GM12878 (cell line): ENCODE measurements around the gene OTOG. TPM values are rescaled to one million over a fixed set of nuclear protein-coding genes. Genes with fewer than 3 reads are reported as not detected.

Experiments
- ATAC-seq: fragments of 200-7000 bp; cut with Tn5 transposase; 3 replicates; pipeline ENCODE4 v1.9.1; 2020; ENCODE audit warnings: mild to moderate bottlenecking, moderate library complexity
- BruUV-seq: library from RNA; stranded (reverse); fragments of 400-500 nt; replicated peaks from 2 replicates; lab custom pipeline; 2021; lab: Mats Ljungman, UMichigan
- CTCF ChIA-PET: fragments of 300-600 bp; sonication (Branson Sonifier 250); formaldehyde crosslinking; extraction: SDS; loops from one replicate; lab custom pipeline; 2021; ENCODE audit warnings: inconsistent platforms; lab: Yijun Ruan, JAX
- POLR2A ChIA-PET: fragments of 350-600 bp; formaldehyde crosslinking; extraction: SDS; loops from one replicate; lab custom pipeline; 2021; ENCODE audit warnings: inconsistent platforms; lab: Charles Lee
- RAD21 ChIA-PET: fragments of 300-600 bp; sonication (Branson Sonifier 250); formaldehyde crosslinking; loops from one replicate; lab custom pipeline; 2023; ENCODE audit warnings: antibody characterized with exemption; ENCODE audit not compliant: unreplicated experiment; lab: Charles Lee
- SMC1A ChIA-PET: fragments of 300-600 bp; sonication (Branson Sonifier 250); formaldehyde crosslinking; loops from one replicate; lab custom pipeline; 2023; ENCODE audit not compliant: unreplicated experiment, uncharacterized antibody; lab: Charles Lee
- DNase-seq: peaks from one replicate; pipeline ENCODE4 v3.0.0-alpha.2; 2011; ENCODE audit warnings: low read depth, low spot score
- FAIRE-seq: peaks from 3 replicates; lab custom pipeline; 2011; peaks lifted over from hg19 to GRCh38; lab: Jason Lieb, UNC
- H2AFZ ChIP-seq: 2 replicates; pipeline ENCODE4 v1.6.0; 2011; ENCODE audit warnings: low read depth, low read length, control low read depth; ENCODE audit not compliant: control insufficient read depth
- H3K27ac ChIP-seq: 2 replicates; pipeline ENCODE4 v1.5.1; 2011; ENCODE audit warnings: control low read depth; ENCODE audit not compliant: control insufficient read depth, insufficient read depth
- H3K27me3 ChIP-seq, 2 experiments: replicated peaks in 1 of 2; 2 replicates each; pipeline versions ENCODE4 v1.6.0 to v1.6.1; 2011; ENCODE audit warnings: low read length in 1 of 2; ENCODE audit not compliant: control insufficient read depth in 2 of 2, insufficient read depth in 2 of 2
- H3K36me3 ChIP-seq, 2 experiments: 2 replicates each; pipeline ENCODE4 v1.5.1; 2011; ENCODE audit warnings: low read length in 1 of 2; ENCODE audit not compliant: control insufficient read depth in 2 of 2, insufficient read depth in 2 of 2
- H3K4me1 ChIP-seq: 2 replicates; pipeline ENCODE4 v1.6.1; 2011; ENCODE audit warnings: mild to moderate bottlenecking, low read length, moderate library complexity, mixed read lengths; ENCODE audit not compliant: control insufficient read depth, insufficient read depth
- H3K4me2 ChIP-seq: 2 replicates; pipeline ENCODE4 v1.6.0; 2011; ENCODE audit warnings: control low read depth; ENCODE audit not compliant: control insufficient read depth, insufficient read depth
- H3K4me3 ChIP-seq: fragments of 200-600 bp; sonication (generic); 2 replicates; pipeline ENCODE4 v1.5.1; 2016
- H3K79me2 ChIP-seq: 2 replicates; pipeline ENCODE4 v1.6.0; 2011; ENCODE audit warnings: low read length; ENCODE audit not compliant: control insufficient read depth, insufficient read depth
- H3K9ac ChIP-seq: 2 replicates; pipeline ENCODE4 v1.8.0; 2011; ENCODE audit warnings: low read length, control low read depth, mixed read lengths; ENCODE audit not compliant: control insufficient read depth, insufficient read depth
- H3K9me3 ChIP-seq: replicated peaks from 3 replicates; pipeline ENCODE4 v1.5.1; 2011; ENCODE audit warnings: mild to moderate bottlenecking, low read length; ENCODE audit not compliant: control insufficient read depth, insufficient read depth
- H4K20me1 ChIP-seq: 2 replicates; pipeline ENCODE4 v1.6.0; 2011; ENCODE audit not compliant: control insufficient read depth, insufficient read depth
- CBX5 ChIP-seq: sonication (generic); IDR thresholded peaks from 2 replicates; pipeline ENCODE4 v1.6.1; 2016; ENCODE audit warnings: low read depth, moderate library complexity, mild to moderate bottlenecking, inconsistent platforms
- HDGF ChIP-seq: fragments of 450-650 bp; IDR thresholded peaks from 2 replicates; pipeline ENCODE4 v1.6.1; 2016; ENCODE audit warnings: antibody characterized with exemption
- LARP7 ChIP-seq: fragments of 450-650 bp; IDR thresholded peaks from 2 replicates; pipeline ENCODE4 v1.6.1; 2017; ENCODE audit warnings: mild to moderate bottlenecking
- MTA3 ChIP-seq: IDR thresholded peaks from 2 replicates; pipeline ENCODE4 v1.6.1; 2012; ENCODE audit warnings: low read length, inconsistent platforms, borderline replicate concordance
- MYC ChIP-seq: IDR thresholded peaks from 2 replicates; pipeline ENCODE4 v1.6.1; 2011; ENCODE audit warnings: mild to moderate bottlenecking, low read length, moderate library complexity, inconsistent platforms; ENCODE audit not compliant: insufficient read depth, insufficient replicate concordance, insufficient read length, severe bottlenecking
- PAX5 ChIP-seq: IDR thresholded peaks from 2 replicates; pipeline ENCODE4 v1.6.1; 2011; ENCODE audit warnings: low read depth, low read length, borderline replicate concordance
- PAX8 ChIP-seq: fragments of 450-650 bp; IDR thresholded peaks from 2 replicates; pipeline ENCODE4 v1.6.1; 2017; ENCODE audit warnings: mild to moderate bottlenecking, moderate library complexity
- POLR2AphosphoS2 ChIP-seq: IDR thresholded peaks from 2 replicates; pipeline ENCODE4 v1.6.1; 2011; ENCODE audit warnings: low read depth, mild to moderate bottlenecking, low read length, improper control_type of control experiment, moderate library complexity
- RELA ChIP-seq: fragments of 450-650 bp; IDR thresholded peaks from 2 replicates; pipeline ENCODE4 v1.8.0; 2014; ENCODE audit warnings: borderline replicate concordance; ENCODE audit not compliant: partially characterized antibody
- SREBF2 ChIP-seq: IDR thresholded peaks from 2 replicates; pipeline ENCODE4 v1.6.1; 2012; ENCODE audit warnings: mild to moderate bottlenecking, low read length
- YBX1 ChIP-seq: fragments of 450-650 bp; IDR thresholded peaks from 2 replicates; pipeline ENCODE4 v1.6.1; 2016; ENCODE audit warnings: antibody characterized with exemption
- YY1 ChIP-seq: IDR thresholded peaks from 2 replicates; pipeline ENCODE4 v1.6.1; 2011; ENCODE audit warnings: low read depth, mild to moderate bottlenecking, low read length
- ZNF24 ChIP-seq: fragments of 450-650 bp; IDR thresholded peaks from 2 replicates; pipeline ENCODE4 v1.6.1; 2017; ENCODE audit warnings: antibody characterized with exemption, mild to moderate bottlenecking
- whole genome bisulfite sequencing: methylation state at CpG from one replicate; pipeline ENCODE4 v1.1.6; 2016; ENCODE audit warnings: low lambda C conversion rate; ENCODE audit not compliant: insufficient replicate concordance, insufficient coverage; ENCODE audit errors: missing lambda C conversion rate; 5-methylcytosine and 5-hydroxymethylcytosine counted together
- in situ Hi-C: fragments of 300-500 bp; cut with MboI; formaldehyde crosslinking; loops from 9 replicates; pipeline ENCODE4 v1.14.3; 2018; ENCODE audit warnings: mixed read lengths
- intact Hi-C: fragments of 100-400 bp; cut with micrococcal nuclease; formaldehyde crosslinking; loops from one replicate; pipeline ENCODE4 v1.14.2; 2022; ENCODE audit not compliant: unreplicated experiment
- polyA plus RNA-seq, 11 experiments: library from polyadenylated mRNA; depleted of rRNA in 4 of 11; unstranded in 6 of 11; stranded (reverse) in 5 of 11; fragments of >200 nt; fragmentation: Nextera tagmentation in 4 of 11; fragmentation: Illumina TruSeq in 1 of 11; extraction: Ambion mirVana in 4 of 11; extraction: Trizol in 1 of 11; gene quantifications; 1 replicate in 1 of 11; 2 replicates in 10 of 11; pipeline versions ENCODE4 v1.2.1 to v1.2.3, GENCODE V29; 2011 to 2016; ENCODE audit warnings: inconsistent platforms in 2 of 11, missing spikeins in 2 of 11, low read depth in 1 of 11
- total RNA-seq, 4 experiments: library from RNA; depleted of rRNA in 3 of 4; stranded (reverse); fragments of >200 nt in 3 of 4; fragmentation: Illumina TruSeq in 1 of 4; extraction: Trizol in 1 of 4; gene quantifications; 2 replicates each; pipeline versions ENCODE4 v1.2.1 to v1.2.3, GENCODE V29; 2013 to 2021
- TF ChIP-seq, protein P1 (sequence below): fragments of 450-650 bp; formaldehyde crosslinking; IDR thresholded peaks from 2 replicates; pipeline ENCODE4 v1.4.0; 2022; ENCODE audit warnings: mild to moderate bottlenecking, moderate library complexity
- TF ChIP-seq, protein P2 (sequence below): IDR thresholded peaks from 2 replicates; pipeline ENCODE4 v1.6.1; 2011; ENCODE audit warnings: low read depth, mild to moderate bottlenecking, low read length, moderate library complexity, borderline replicate concordance; ENCODE audit errors: extremely low read depth

Gene OTOG
- total and polyA plus RNA-seq, 10 of the 15 experiments (the other 5 are each of a cell fraction or from before 2014, with no cell fraction given), result not detected

DNA sequence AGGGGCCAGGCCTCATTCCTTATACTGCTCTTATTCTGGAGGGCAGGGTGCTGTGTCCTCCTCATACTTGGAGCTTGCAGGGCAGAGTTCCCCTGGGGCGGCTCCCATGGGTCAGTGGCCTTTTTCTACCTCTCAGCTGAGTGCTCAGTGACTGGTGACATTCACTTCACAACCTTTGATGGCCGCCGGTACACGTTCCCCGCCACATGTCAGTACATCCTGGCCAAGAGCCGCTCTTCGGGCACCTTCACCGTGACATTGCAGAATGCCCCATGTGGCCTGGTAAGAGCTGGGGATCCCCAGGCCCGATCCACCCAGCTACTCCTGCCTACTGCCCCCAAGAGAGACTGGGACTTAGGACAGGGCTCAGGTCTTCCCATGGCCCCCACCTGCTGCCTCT lies 14.5 kb downstream of the OTOG start:
- SMC1A ChIA-PET, result no interaction called here
- H3K27ac ChIP-seq, result no peak overlapping the region
- POLR2A ChIA-PET, result no interaction called here
- no peak for ATAC-seq
- H3K4me3 ChIP-seq, result no peak overlapping the region
- intact Hi-C loops (no loop called here), in situ Hi-C loops (no loop called here)
- H3K9ac ChIP-seq, result no peak overlapping the region
- H3K27me3 ChIP-seq, result peaks cover 0 to 1% of the 10 kb centered on the region in 2 experiments; a peak in 1 of 4 replicates
- no peak overlapping the region for H2AFZ ChIP-seq
- no peak for FAIRE-seq
- 57% methylated on average over 9 of the region's 9 CpGs for whole genome bisulfite sequencing
- CTCF ChIA-PET, result no interaction called here
- H3K79me2 ChIP-seq, result no peaks in the 10 kb centered on the region
- RAD21 ChIA-PET, result no interaction called here
- TF ChIP-seq CBX5 (no peak), YBX1 (no peak), SREBF2 (no peak), PAX5 (no peak), PAX8 (no peak), HDGF (no peak), ZNF24 (no peak), MTA3 (no peak), POLR2AphosphoS2 (no peak), YY1 (no peak), RELA (no peak), LARP7 (no peak), MYC (no peak)
- TF ChIP-seq, protein P1, sequence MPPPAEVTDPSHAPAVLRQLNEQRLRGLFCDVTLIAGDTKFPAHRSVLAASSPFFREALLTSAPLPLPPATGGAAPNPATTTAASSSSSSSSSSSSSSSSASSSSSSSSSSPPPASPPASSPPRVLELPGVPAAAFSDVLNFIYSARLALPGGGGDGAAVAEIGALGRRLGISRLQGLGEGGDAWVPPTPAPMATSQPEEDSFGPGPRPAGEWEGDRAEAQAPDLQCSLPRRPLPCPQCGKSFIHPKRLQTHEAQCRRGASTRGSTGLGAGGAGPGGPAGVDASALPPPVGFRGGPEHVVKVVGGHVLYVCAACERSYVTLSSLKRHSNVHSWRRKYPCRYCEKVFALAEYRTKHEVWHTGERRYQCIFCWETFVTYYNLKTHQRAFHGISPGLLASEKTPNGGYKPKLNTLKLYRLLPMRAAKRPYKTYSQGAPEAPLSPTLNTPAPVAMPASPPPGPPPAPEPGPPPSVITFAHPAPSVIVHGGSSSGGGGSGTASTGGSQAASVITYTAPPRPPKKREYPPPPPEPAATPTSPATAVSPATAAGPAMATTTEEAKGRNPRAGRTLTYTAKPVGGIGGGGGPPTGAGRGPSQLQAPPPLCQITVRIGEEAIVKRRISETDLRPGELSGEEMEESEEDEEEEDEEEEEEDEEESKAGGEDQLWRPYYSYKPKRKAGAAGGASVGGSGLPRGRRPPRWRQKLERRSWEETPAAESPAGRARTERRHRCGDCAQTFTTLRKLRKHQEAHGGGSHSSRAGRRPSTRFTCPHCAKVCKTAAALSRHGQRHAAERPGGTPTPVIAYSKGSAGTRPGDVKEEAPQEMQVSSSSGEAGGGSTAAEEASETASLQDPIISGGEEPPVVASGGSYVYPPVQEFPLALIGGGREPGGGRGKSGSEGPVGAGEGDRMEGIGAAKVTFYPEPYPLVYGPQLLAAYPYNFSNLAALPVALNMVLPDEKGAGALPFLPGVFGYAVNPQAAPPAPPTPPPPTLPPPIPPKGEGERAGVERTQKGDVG (CRISPR knock-in tag), result no peak
- TF ChIP-seq, protein P2, sequence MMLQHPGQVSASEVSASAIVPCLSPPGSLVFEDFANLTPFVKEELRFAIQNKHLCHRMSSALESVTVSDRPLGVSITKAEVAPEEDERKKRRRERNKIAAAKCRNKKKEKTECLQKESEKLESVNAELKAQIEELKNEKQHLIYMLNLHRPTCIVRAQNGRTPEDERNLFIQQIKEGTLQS, result no peak
- H3K4me1 ChIP-seq, result no peaks in the 10 kb centered on the region
- no peak for DNase-seq
- no TSS peak for BruUV-seq
- H4K20me1 ChIP-seq, result no peaks in the 10 kb centered on the region
- H3K36me3 ChIP-seq, result no peaks in the 10 kb centered on the region
- H3K9me3 ChIP-seq, result no peaks in the 10 kb centered on the region
- no peak overlapping the region for H3K4me2 ChIP-seq
